ENCODE results near the gene NTM.
A peak's percentile ranks its signal among the peaks of the same experiment; 100 is the strongest.

GRCh38 chr11:131465746-131466145 lies 95.3 kb downstream of the NTM start:
- TF ChIP-seq RAD21 (IDR thresholded peaks at IDR 0.05 in 1 of 2, conservative IDR thresholded peaks at IDR 0.05 in 1 of 2; ENCODE audit: low read depth in 2 of 2, low read length in 2 of 2) (peak; percentile 58 to 73), BCL11A (IDR thresholded peaks at IDR 0.05; ENCODE audit: low read depth in 2 of 2, low read length in 2 of 2) (no peak), RFX5 (IDR thresholded peaks at IDR 0.05; ENCODE audit: borderline replicate concordance, low read depth, low read length) (no peak)
